Left ventricle myocardium inferior (tissue), 1 donor: ENCODE data around the gene SHISA2. TPM values are rescaled to one million over a fixed set of nuclear protein-coding genes. Genes with fewer than 3 reads are reported as not detected.

ENCODE experiments used
- DNase-seq: peaks from one replicate; pipeline ENCODE4 v3.0.0-alpha.2; 2020
- H3K27ac ChIP-seq: fragments of 200-600 bp; replicated peaks from 2 replicates; pipeline ENCODE4 v1.8.0; 2021
- H3K27me3 ChIP-seq: fragments of 200-600 bp; 2 replicates; pipeline ENCODE4 v1.8.0; 2021; ENCODE audit warnings: low read depth
- H3K36me3 ChIP-seq: fragments of 200-600 bp; 2 replicates; pipeline ENCODE4 v1.8.0; 2021
- H3K4me1 ChIP-seq: fragments of 200-600 bp; 2 replicates; pipeline ENCODE4 v1.8.0; 2021
- H3K4me3 ChIP-seq: fragments of 200-600 bp; 2 replicates; pipeline ENCODE4 v1.8.0; 2021; ENCODE audit warnings: mild to moderate bottlenecking, moderate library complexity
- H3K9me3 ChIP-seq: fragments of 200-600 bp; replicated peaks from 2 replicates; pipeline ENCODE4 v1.8.0; 2021
- CTCF ChIP-seq: fragments of 200-600 bp; IDR thresholded peaks from 2 replicates; pipeline ENCODE4 v1.8.0; 2021; ENCODE audit warnings: antibody characterized with exemption, mild to moderate bottlenecking, borderline replicate concordance
- intact Hi-C: fragments of 100-400 bp; cut with micrococcal nuclease; formaldehyde crosslinking; loops from one replicate; pipeline ENCODE4 v1.11.0; 2022
- total RNA-seq: library from RNA; stranded (reverse); fragmentation: NEBNext Ultra II Directional; extraction: Animal tissue kit (Norgen Biotek cat#: 25700); gene quantifications from one replicate; pipeline ENCODE4 v1.2.1, GENCODE V29; 2021
- donor health status: DM: no; HTN: yes; CAD: no; lungs with severe emphysema.

Gene SHISA2
- total RNA-seq, 1 donor from 2014 or later: 0.22 TPM

GRCh38 chr13:26011208-26011573, 40.6 kb downstream of the SHISA2 start:
- no peak overlapping the region for H3K4me3 ChIP-seq
- TF ChIP-seq CTCF: no peak
- H3K4me1 ChIP-seq: peaks cover 14% of the 10 kb centered on the region
- H3K36me3 ChIP-seq: no peaks in the 10 kb centered on the region
- H3K27ac ChIP-seq: no peak overlapping the region
- H3K9me3 ChIP-seq: peaks cover 10% of the 10 kb centered on the region
- intact Hi-C loops: no loop called here
- no peak for DNase-seq
- H3K27me3 ChIP-seq: peaks cover 35% of the 10 kb centered on the region

- peaks cover 8% of the 10 kb centered on the region for H3K4me1 ChIP-seq
- no peak for TF ChIP-seq CTCF
- no peak overlapping the region for H3K27ac ChIP-seq
- H3K4me3 ChIP-seq: no peak overlapping the region
- peaks cover 35% of the 10 kb centered on the region for H3K27me3 ChIP-seq
- H3K36me3 ChIP-seq: no peaks in the 10 kb centered on the region
- DNase-seq: no peak
- H3K9me3 ChIP-seq: peaks cover 10% of the 10 kb centered on the region
- intact Hi-C loops: no loop called here
Measured at GRCh38 chr13:26010487-26011207, 41.2 kb downstream of the SHISA2 start.

DNA sequence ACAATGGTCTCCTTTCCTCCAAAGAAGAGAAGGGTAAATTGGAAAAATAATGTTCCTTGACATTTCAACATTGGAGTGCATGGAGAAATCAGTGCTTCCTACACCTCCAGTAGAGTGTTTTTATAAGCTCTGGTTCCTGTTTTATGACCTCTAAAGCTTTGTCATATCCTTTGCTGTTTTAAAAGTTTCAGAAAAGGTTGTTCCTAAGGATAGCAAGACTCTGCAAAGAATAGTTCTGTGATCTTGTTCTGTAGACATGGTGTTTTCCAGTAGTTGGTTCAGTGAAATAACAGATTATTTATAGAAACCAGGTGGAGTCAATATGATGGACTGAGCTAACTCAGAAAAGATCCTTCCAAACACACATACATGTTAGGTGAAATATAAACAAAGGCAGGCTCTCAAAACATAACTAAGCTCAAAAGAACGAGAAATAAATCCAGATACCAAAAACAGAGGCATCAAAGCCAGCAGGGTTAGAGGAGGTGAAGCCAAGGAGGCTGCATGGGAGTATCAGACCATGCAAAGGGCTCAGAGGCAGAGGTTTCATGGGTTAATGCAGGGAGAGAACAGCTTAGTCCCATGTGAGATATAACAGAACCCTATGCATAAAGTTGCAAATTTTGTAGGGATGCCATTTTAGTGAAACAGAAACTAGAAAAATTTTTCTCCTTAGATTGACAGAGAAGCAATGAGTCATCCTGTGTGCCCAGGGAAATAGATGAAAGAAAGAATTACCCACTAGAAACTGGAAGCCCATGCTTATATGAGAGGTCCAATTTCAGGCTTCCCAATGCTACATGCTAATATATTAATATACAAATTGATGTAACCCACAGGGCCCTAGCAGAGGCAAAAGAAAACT, 44.3 kb downstream of the SHISA2 start:
- TF ChIP-seq CTCF: no peak
- peaks cover 18% of the 10 kb centered on the region for H3K27me3 ChIP-seq
- H3K4me1 ChIP-seq: no peaks in the 10 kb centered on the region
- DNase-seq: no peak
- H3K36me3 ChIP-seq: no peaks in the 10 kb centered on the region
- intact Hi-C loops: no loop called here
- H3K4me3 ChIP-seq: no peak overlapping the region
- peaks cover 22% of the 10 kb centered on the region for H3K9me3 ChIP-seq
- no peak overlapping the region for H3K27ac ChIP-seq

Other genes starting within 250 kb of the SHISA2 start
- gene RNF6, start 170.3 kb upstream of the SHISA2 start, total RNA-seq: 20.6 TPM
- 11.1 TPM for gene CDK8, start 202.1 kb upstream of the SHISA2 start, total RNA-seq